HG03520 (cell line): ENCODE data around the gene UGT3A1.
"Not testable (repeated sequence)": the region's sequence is repeated elsewhere in the genome, so short reads cannot be mapped to it uniquely, and the experiment has no call there.

Experiments
- ATAC-seq: cut with Tn5 transposase; IDR thresholded peaks from one replicate; pipeline ENCODE4 v1.9.1; 2021; ENCODE audit warnings: mild to moderate bottlenecking, moderate library complexity; ENCODE audit not compliant: unreplicated experiment

Gene UGT3A1

DNA sequence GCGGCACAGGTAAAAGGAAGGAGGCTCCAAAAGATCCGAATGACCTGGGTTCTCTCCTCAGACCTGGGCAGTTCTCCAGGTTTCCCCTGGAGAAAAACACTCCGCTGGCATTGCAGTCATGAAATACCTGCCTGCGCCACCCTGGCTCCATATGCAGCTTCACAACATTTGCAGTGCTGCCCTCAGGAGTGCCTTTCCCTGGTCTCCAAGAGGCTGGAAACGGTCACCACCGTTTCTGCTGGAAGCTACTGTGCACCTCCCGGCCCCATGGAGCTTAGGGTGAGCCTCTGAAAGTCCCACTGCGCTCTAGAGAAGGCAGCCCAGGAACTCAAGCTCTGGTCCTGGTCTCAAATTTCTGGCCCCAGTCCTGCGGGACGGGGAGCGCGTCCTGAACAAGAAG lies 670 bp downstream of the UGT3A1 start:
- ATAC-seq, result no peak

DNA sequence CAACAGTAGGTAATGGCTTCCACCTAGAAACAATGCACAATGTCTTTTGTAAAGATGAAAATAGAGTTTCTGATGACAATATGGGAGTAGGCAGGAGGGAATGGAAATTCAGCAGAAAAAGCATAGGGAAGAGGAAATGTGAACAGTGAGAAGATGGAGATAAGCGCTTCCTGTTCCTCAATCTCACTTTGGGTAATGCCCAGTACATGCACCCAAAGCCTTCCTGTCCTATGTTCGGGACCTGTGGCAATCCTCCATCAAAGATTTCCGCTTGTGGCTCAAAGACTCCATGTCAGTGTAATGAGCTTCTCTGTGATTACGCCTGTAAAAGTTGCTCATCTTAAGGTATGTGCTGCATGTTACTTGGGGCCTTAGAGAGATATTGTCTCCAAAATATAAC lies 2.7 kb downstream of the UGT3A1 start:
- ATAC-seq, result no peak

DNA sequence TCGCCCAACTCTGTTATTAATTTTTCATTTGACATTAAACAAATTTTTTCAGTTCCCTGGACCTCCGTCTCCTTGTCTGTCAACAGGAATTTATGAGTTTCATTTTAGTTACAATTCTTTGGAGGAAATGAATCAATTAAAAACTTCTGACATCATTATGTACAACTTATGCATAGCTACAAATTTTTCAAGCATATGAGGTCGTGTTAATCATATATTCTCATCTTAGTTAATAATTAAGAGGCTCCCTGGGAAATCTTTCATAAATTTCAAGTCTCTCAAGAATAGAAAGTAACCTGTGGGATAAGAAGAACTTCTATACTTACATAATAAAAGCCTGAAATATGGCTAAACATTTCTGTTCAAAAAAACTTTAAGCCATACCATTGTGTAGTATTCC lies 3.4 kb downstream of the UGT3A1 start:
- no peak for ATAC-seq

DNA sequence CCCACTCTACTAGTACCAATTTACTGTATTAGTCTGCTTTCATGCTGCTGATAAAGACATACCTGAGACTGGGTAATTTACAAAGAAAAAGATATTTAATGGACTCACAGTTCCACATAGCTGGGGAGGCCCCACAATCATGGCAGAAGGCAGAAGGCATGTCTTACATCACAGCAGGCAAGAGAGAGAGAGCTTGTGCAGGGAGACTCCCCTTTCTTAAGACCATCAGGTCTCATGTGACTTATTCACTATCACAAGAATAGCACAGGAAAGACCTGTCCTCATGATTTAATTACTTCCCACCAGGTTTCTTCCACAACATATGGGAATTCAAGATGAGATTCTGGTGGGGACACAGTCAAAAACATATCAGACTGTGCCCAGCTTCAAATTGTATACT lies 11.5 kb downstream of the UGT3A1 start:
- ATAC-seq, result no peak

DNA sequence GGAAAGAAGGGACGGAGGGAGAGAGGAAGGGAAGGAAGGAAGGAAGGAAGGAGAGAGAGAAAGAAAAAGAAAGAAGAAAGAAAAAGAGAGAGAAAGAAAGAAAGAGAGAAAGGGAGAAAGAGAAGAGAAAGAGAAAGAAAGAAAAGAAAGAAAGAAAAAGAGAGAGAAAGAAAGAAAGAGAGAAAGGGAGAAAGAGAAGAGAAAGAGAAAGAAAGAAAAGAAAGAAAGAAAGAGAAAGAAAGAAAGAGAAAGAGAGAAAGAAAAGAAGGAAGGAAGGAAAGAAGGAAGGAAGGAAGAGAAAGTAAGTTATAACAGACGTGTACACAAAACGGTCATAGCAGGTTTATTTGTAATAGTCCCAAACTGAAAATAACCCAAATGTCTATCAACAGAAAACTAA lies 14.3 kb downstream of the UGT3A1 start:
- ATAC-seq, result not testable (repeated sequence)

DNA sequence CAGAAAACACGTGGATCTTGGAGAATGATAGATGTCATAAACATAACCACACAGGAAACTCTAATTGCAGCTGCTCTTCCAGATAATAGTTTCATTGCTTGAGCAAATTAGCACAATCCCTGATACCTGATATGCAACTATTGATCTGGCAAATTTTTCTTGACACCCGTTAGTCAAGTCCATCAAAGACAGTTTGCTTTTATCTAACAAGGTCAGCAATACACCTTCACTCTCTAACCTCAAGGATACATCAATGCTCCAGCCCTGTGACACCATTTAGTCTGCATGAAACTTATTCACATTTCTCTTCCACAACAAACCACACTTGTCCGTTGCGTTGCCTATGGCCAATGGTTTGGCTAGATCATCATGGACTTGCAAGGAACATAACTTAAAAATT lies 16.6 kb downstream of the UGT3A1 start:
- no peak for ATAC-seq

DNA sequence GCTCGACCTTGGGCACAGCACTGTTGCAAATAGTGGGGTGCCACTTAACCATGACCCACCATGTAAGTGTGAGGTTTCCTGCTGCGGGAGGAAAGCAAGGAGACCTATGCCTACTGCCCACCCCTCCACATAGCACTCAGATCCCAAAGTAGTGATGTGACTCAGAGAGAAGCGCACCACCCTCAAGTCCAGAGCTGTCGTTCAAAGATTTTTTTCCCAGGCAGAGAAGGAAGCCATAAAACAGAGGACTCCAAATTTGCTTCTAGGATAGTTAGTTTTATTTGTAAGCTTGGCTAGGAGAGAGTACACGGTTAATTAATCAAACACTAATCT lies 19.3 kb downstream of the UGT3A1 start:
- ATAC-seq, result no peak

DNA sequence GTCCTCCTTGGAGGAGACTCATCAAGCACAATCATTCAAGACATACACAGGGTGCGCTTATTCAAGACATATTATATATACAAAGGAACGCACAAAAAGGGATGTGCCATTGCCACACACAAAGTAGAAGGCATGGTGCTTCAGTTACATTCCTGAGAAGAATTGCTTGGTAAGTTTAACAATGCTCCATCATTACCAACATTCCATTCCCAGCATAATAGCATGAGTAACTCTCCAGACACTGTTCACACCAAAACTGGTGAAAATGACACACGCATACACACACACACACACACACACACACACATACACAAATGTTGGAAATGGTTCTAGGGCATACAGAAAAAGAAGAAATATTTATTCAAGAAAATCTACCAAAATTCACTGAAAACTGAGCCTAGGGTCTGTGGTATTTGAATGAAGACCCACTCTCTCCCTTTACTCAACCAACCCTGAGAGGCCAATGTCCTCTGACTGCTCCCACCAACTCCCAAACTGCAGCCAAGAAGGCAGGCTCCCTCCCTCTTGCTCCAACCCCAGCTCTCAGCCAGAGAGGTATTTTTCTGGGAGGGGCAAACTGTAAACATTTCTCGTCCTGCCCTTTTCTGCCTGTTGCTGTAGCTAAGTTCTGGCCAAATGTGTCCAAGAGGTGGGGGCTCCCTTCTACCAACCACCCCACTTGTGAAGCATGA lies 19.9 kb downstream of the UGT3A1 start:
- ATAC-seq, result no peak

DNA sequence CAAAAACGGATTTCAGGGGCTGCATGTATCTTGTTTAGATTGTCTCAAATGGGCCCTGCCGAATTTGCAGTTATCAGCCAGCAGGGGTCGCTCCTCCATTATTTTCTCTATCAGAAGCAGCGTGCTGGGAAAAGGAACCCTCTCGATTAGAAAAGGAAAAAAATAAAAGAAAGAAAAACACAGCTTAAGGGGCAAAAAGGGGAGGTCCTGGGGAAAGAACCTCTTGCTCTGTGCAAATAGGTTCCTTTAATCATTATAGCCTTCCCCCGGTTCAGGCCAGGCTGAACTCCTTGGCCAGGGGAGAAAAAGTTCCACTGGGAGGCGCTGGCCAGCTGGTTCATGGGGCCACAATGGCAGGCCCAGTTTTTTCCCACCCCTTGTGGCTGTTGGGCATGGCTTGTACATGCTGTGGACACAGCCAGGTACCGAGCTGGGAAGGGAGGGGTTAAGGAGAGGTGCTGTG lies 27.8 kb downstream of the UGT3A1 start:
- no peak for ATAC-seq

DNA sequence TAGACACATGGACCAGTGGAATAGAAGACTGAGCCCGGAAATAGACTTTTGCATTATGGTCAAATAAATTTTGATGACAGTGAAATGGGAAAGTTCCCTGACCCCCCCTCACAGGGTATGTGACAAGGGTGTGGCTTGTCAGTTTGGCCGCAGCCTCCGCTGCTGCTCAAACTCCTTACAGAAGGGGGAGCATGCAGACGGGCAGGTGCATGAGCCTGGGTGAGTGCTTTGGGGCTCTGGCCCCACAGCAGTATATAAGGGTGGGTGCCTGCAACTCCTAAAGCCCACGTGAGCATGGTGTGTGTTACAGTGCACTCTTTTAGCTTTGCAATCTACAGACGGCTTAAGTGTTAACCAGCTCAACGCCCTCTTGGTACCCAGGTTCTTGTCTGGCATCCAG lies 30.9 kb downstream of the UGT3A1 start:
- no peak for ATAC-seq

DNA sequence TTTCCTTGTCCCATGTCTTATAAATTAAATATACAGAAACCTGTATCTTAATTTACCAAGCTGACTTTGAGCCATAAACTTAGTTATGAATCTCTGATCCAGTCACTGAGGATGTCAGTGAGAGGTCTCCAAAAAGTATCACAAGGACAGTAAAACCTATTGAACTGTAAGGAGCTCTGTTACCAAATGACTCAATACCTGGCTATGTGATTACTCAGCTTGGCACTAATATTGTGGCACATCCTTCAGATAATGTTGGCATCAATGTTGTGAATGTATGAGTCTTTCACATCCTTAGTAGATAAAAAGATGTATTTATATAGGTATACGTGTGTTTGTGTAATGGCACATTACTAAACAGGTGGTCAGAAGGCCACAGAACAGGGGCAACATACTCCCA lies 34.8 kb downstream of the UGT3A1 start:
- no peak for ATAC-seq

DNA sequence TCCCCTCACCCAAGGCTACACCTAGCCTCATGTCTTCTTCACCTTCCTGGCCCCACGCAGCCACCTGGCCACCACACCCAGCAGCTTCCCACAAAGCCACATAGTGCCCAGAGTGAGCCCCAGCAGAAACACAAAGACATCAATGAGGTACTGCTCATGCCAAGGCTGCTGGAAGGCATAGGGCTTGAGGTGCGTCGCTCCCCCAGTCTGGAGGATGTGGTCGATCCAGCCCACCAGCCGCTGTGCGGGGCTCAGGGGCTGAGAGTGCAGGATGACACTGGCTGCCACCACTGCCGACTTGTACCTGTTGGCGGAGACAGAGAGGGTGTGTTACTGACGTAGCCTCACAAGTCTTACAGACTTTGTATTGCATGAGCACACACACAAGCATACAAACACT lies 37.0 kb downstream of the UGT3A1 start:
- no peak for ATAC-seq

DNA sequence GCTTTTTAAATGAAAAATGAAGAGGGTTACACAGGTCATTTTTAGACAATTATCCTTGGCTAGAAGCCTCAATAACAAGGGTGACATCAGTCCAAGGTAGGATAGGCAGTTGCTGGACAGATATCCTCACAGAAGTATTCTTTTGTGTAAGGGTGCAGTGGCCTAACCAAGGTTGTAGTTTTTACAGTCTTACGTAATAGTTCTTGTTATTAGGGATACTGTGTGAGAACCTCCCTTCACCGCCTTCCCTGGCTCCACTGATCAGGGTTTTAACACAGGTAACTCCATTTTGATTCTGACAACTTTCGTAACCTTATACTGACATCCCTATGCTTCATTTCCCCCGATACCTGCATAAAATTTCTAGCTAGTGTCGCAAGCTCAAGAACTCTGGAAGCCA lies 44.1 kb downstream of the UGT3A1 start:
- no peak for ATAC-seq

DNA sequence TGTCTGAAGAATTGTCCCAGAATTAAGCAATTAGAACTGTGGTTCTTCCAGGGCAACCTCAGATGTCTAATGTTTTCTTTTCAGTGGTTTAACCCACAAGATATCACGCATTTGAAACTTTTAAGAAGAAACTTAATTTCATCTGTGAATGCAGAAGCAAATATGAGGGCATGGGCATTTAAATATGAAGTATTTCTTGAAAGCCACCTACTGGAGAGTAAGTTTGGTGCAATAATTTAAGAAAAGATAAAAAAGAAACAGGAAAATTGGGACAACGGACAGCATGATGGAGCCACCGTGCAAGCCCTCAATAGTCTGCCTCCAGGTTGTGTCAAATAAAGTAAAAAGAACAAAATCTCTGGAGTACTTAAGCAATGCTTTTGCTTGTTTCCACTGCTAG lies 51.6 kb downstream of the UGT3A1 start:
- no peak for ATAC-seq

DNA sequence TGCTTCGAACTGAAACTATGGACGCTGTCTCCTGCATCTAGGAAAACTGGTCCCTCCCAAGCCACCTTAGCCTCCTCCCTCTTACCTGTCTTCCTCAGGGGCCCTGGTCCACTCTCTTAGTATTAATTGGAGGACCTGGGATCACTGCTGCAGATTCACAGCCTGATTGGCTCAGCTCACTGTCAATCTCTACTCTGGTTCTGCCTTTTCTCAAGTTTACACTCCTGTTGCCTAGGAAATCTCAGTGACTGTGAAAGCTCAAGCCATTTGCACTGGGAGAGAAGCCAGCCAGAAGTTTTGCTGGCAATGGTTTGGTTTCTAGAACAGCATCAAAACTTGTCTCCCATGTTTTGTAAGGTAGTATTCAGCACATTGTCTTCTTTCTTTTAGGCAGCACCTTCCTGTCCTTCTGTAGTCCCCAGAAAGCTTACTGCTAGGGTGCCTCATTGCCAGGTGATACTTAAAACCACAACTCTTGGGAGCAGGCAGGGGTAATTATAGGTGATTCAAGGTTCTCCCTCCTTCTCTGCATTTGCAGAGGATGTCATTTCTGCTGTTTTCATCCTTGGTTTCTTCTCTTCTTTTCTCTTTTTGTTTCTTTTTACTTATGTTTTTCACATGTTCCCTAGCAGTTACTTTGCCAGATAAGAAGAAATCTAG lies 52.5 kb downstream of the UGT3A1 start, which contains the start of gene CAPSL:
TSS of gene CAPSL (minus strand) at position 55 of the 660 bp plus-strand sequence. CDS start 17,502 bp downstream, outside the sequence.
- ATAC-seq, result no peak

DNA sequence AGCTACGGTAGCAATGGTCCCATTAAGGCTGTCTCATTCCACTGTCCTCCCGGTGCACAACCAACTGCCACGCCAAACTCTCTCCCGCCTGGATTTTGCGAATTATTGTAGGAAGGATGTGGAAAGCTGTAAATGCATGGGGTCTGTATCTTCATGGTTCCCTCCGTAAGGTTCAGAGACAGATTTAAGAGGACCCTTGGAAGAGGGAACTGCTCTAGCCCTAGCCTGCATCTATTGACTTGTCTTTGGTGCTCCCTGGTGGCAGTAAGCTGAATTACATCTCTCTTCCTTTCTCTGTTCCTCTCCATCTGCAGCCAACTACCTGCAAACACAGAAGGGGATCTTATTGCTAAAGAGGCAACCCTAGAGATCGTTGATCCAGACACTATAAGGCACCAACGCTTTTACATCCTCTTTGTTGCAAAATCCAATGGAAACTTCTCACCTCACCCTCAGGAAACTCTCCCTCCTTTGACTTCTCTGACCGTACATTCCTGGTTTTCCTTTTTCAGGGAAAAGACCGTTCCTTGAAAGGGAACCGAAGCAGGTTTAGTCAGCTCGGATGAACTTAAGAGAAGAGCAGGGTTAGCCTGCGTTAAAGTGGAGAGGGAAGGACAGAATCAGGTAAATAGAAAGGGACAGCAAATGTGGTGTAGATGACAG lies 64.7 kb downstream of the UGT3A1 start:
- ATAC-seq, result peak; percentile 62

DNA sequence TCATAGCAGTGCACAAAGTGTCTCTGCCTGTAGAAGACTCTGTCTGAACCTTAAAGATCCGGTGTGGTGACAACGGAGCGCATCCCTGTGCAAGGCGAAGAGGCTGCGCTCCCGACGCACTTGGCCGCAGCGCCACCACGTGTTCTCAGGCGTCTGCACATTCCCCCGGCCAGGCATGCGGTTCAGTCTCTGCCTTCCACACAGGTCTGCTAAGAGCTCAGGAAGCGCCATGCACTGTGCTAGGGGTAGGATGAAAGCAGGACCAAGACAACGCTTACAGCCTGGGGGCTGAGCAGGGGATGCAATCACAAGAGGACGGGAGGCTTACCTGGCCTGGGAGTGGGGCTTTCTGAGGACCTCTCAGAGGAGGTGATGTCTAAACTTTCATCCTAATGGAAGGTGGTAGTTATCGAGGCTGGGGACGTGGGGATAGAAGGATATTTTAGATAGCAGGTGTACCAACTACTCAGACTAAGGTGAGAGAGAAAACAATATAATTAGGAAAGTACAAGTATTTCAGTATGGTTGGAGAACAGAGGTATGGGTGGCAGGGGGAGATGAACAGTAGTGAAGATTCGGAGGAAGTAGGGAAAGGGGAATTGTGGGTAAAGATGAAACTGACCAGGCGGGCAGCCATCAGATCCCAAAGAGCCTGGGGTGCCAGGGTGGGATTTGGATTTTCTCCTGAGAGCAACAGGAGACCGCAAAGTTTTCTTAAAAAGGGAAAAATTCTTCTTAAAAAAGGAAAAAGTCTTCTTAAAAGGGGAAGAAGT lies 66.1 kb downstream of the UGT3A1 start:
- ATAC-seq, result peak; percentile 59

DNA sequence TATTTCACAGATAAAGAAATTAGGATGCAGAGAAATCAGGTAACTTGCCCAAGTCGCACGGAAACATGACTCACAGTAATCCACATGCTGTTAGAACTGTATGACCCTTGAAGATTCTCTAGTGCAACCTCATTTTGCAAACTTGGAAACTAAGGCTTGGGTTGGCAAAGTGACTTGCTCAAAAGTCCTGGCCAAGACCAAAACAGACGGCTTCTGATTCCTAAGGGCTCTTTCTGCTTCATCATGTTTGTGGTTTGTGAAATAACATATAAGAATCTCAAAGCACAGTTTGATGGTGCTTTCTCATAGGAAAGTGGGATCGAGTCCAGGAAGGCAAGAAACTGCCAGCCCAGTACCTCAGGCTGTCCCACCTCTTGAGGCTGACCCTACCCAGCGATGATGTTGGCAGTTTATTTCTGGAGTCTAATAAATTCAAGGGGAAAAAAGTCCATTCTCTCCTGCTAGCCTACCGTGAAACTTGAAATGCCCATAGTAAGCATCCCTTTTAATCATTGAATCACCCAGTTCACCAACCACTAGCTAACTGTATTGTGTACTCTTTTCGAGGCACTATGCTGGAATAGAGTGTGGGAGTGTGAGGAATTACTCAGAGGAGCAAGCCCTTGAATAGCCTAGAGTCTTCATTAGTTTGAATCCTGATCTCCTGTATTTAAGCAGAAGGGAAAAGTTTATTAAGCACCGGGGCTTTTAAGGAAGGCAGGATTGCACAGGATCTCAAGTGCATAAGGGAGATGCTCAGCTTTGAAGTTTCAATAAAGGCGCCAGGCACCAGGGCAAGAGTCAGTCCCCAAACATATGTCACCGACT lies 66.9 kb downstream of the UGT3A1 start:
- no peak for ATAC-seq

DNA sequence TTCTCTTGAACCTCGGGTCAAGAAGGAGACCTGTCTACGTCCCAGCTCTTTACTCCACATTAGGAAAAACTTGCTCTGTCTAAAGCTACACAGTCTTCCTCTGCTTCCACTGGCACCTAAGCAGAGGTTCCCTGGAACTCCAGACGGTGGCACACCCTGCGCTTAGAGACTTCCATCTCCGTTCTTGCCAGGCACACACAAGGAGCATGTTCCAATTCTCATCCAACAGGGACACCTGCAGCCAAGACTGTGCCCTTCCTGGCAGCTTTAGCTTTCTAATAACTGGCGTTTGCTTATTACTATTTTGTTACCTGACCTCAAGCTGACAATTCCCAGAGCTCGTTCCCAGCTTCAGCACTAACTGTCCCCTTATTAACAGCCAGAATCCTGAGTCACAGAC lies 68.7 kb downstream of the UGT3A1 start:
- no peak for ATAC-seq

DNA sequence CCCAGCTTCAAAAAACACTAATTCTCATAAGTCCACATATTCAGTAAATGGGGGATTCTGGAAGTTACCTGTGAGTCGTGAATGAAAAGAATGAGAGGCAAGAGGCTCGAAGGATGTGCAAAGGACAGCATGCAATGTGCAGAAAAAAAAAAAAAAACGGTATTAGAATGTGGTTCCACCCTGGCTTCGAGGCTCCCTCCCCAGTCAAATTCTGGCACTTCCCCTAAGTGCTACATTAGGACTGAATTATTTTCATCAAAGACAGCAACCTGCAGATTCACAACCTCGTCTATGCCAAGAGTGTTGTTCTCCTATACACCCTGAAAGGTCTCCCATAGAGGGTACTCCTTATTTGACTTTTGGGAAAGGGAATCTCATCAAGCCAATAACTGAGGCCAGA lies 69.3 kb downstream of the UGT3A1 start:
- ATAC-seq, result no peak

DNA sequence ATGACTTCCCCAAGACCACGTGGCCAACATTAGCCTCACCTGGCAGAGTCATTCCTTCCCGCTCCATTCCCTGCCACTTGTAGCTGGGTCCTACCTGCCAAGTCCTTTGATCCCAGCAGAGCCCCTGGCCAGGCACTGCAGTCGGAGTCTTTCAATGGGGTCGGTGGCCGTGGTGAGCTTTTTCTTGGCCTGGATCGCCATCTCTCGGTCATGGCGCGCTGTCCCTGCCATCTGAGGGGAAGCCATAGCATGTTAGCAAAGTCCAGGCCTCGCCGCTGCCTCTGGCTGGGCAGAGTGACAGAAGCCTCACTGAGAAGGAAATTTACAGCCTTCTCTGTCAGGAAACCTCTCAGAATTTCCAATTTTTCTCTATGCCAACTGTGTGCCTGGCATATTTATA lies 70.3 kb downstream of the UGT3A1 start:
- no peak for ATAC-seq
